ENCODE measurements around the gene SLC9A9.

- TF ChIP-seq, protein P1, sequence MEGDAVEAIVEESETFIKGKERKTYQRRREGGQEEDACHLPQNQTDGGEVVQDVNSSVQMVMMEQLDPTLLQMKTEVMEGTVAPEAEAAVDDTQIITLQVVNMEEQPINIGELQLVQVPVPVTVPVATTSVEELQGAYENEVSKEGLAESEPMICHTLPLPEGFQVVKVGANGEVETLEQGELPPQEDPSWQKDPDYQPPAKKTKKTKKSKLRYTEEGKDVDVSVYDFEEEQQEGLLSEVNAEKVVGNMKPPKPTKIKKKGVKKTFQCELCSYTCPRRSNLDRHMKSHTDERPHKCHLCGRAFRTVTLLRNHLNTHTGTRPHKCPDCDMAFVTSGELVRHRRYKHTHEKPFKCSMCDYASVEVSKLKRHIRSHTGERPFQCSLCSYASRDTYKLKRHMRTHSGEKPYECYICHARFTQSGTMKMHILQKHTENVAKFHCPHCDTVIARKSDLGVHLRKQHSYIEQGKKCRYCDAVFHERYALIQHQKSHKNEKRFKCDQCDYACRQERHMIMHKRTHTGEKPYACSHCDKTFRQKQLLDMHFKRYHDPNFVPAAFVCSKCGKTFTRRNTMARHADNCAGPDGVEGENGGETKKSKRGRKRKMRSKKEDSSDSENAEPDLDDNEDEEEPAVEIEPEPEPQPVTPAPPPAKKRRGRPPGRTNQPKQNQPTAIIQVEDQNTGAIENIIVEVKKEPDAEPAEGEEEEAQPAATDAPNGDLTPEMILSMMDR (IDR thresholded peaks at IDR 0.05) = no peak
- TF ChIP-seq POLR2A (IDR thresholded peaks at IDR 0.05) = no peak
These were observed 519.8 kb downstream of the SLC9A9 start for GRCh38 chr3:143328451-143328850.

All from right lobe of liver (tissue), 4 donors.